GM12875 (cell line): Measurements from ENCODE around the gene RAB13.
"Not testable (repeated sequence)": the region's sequence is repeated elsewhere in the genome, so short reads cannot be mapped to it uniquely, and the experiment has no call there.

Source experiments
- H3K4me3 ChIP-seq: one replicate; pipeline ENCODE4 v1.5.1; 2011; ENCODE audit warnings: low read depth, low read length, control low read depth
- CTCF ChIP-seq: IDR thresholded peaks from 2 replicates; pipeline ENCODE4 v1.5.1; 2011; ENCODE audit warnings: low read depth, mild to moderate bottlenecking, control low read depth, inconsistent platforms, low read length, moderate library complexity, borderline replicate concordance; ENCODE audit not compliant: insufficient read depth

The RAB13 gene

GRCh38 chr1:154000420-154000819 lies 14.3 kb upstream of the RAB13 start:
- no peak for TF ChIP-seq CTCF
- no peak overlapping the region for H3K4me3 ChIP-seq

DNA sequence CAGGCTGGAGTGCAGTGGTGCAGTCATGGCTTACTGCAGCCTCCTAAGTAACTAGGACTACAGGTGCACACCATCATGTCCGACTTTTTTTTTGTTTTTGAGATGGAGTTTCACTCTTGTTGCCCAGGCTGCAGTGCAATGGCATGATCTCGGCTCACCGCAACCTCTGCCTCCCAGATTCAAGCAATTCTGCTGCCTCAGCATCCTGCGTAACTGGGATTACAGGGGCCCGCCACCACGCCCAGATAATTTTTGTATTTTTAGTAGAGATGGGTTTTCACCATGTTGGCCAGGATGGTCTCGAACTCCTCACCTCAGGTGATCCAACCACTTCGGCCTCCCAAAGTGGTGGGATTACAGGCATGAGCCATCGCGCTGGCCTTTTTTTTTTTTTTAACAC lies 10.7 kb upstream of the RAB13 start:
- not testable (repeated sequence) for H3K4me3 ChIP-seq

- no peak overlapping the region for H3K4me3 ChIP-seq
- no peak for TF ChIP-seq CTCF
These were observed 9.5 kb upstream of the RAB13 start for GRCh38 chr1:153995640-153996039.

GRCh38 chr1:153995202-153995601 lies 9.1 kb upstream of the RAB13 start:
- H3K4me3 ChIP-seq: no peak overlapping the region
- TF ChIP-seq CTCF: no peak

DNA sequence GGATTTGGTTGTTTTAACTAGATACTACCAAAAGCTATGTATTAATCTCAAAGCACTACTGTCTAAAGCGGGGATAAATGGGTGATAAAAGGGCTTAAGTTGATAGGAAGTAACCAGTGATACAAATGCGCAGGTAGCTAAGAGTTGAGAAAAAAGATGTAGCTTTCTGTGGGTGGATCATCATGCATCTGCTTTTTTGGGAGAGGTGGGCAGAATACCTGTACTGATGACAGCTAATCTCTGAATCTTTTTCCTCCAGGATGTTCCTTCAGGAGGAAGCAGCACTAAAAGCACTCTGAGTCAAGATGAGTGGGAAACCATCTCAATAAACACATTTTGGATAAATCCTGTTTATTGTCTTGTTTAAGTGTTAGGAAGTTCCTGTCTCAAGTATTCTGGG lies 5.7 kb upstream of the RAB13 start:
- no peak for TF ChIP-seq CTCF
- peak overlapping the region; percentile 85 for H3K4me3 ChIP-seq

DNA sequence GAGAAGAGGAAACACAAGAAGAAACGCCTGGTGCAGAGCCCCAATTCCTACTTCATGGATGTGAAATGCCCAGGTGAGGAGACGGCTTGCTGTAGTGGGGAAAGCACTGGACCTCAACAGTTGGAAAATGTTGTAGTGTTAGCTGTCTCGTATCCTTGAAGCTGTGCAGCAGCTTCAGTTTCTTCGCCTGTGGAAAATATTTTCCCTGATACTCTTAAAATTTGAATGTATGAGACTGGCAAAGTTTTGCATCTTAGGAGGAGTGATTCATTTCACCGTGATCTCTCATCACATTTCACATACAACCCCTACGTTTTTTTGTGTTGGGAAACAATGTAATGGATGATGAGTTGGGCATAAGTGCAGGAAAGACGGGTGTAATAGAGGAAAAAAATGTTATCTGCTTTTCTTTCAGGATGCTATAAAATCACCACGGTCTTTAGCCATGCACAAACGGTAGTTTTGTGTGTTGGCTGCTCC lies 5.1 kb upstream of the RAB13 start:
- TF ChIP-seq CTCF: no peak

DNA sequence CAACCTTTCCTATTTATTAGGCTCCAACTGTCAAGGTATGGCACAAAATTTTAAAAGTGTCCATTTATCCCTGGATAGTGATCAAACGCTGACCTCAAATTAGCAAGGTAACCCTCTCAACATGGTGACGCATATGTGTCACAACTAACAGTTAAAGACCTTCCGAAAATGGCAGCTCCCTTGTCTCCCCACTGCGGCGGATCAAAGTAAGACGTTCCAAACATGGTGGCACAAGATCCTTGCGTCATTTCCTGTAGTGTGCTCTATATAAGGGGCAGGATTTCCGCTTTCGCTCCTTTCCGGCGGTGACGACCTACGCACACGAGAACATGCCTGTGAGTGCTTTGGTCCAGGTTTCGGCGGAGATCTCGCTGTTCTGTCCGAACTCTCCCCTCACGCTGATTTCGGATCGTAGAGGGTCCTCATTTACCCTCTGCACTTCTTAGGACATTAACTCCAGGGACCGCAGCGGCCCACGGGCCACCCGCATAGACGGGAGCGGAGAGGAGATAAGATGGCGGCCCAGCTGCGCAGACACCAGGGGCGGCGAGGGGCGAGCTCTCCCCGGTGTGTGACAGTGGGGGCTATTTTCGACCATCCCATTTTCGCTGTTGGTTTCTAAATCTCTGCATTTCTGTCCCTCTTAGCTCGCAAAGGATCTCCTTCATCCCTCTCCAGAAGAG lies 4.5 kb upstream of the RAB13 start, which contains the start of gene RPS27:
TSS of gene RPS27 (plus strand) at position 295 of the 683 bp plus-strand sequence. CDS start at position 330, 35 bp downstream.
- peak within 1 kb of the TSS; percentile 85 for H3K4me3 ChIP-seq
- TF ChIP-seq CTCF: no peak

More for the DNA sequence above, 5.1 kb upstream of the RAB13 start:
- H3K4me3 ChIP-seq: peak overlapping the region; percentile 85
